ENCODE results near the gene STX12. TPM values are rescaled to one million over a fixed set of nuclear protein-coding genes. Genes with fewer than 3 reads are reported as not detected.
A peak's percentile ranks its signal among the peaks of the same experiment; 100 is the strongest.
"Not testable (repeated sequence)": the region's sequence is repeated elsewhere in the genome, so short reads cannot be mapped to it uniquely, and the experiment has no call there.

The STX12 gene
- 45.6 TPM for total RNA-seq

DNA sequence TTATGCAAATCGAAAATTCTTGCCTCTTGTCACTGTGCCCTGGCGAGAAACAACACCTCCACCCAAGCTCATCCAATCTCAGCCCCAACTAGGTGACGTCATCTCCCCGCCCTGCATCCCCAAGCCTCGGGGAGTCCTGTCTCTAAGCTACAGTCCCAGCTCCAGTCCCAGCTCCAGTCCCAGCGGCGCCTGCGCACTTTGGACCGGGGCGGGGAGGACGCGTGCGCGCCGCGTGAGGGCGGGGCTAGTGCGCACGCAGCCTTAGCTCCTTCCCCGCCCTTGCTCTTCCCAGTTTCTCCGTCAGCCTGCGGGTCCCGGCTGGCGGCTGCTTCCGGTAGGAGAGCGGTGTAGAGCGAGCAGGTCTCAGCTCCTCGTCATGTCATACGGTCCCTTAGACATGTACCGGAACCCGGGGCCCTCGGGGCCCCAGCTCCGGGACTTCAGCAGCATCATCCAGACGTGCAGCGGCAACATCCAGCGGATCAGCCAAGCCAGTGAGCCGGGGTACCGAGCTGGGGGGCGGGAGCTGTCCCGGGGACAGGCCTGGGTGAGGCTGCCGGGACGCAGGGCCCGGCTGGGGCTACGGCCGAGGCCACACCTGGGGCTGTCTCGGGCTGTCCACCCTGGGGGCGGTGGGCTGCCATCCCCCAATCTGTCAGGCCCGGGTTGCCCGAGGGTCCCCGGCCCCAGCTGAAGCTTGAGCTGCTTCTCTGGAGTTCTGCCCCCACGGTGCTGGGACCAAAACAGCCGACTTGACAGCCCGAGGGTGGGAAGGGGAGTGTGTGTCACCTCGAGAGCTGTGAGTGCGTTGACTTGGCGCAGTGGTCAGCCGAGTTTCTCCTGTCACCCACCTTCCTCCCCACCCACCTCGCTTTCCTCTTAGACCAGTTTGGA, at the start of gene STX12:
Gene STX12, plus strand, starts transcription at position 288 of the 894 bp plus-strand sequence. Its CDS starts 89 bp downstream, at position 377.
- peak; percentile 99 for ATAC-seq

DNA sequence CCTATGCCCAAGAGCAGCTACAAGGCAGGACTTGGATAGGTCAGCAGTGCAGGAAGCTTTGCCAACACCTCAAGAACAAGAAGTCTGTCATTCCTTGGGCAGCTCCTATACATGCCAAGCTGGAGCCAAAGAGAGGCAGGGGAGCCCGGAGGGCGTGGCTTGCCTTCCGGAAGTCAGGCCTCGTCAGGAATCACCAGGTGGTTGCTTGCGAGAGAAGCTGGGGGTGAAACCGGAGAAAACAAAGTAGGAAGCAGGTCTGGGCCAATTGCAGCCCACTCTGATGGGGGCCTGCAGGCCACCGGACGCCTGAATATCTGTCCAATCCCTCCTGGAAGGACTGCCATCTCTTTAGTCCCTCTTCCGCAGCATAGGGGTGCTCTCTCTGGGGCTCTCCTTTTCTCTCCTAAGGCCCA, 48.1 kb upstream of the STX12 start:
- no peak for ATAC-seq

- ATAC-seq: peak; percentile 98
These were observed 47.4 kb upstream of the STX12 start, which contains the start of gene FAM76A for GRCh38 chr1:27725374-27726172. Gene FAM76A, plus strand, starts transcription at chr1:27725961. Its CDS starts 120 bp downstream, at chr1:27726081.

- no peak for ATAC-seq
These were observed 46.6 kb upstream of the STX12 start for GRCh38 chr1:27726173-27727044.

DNA sequence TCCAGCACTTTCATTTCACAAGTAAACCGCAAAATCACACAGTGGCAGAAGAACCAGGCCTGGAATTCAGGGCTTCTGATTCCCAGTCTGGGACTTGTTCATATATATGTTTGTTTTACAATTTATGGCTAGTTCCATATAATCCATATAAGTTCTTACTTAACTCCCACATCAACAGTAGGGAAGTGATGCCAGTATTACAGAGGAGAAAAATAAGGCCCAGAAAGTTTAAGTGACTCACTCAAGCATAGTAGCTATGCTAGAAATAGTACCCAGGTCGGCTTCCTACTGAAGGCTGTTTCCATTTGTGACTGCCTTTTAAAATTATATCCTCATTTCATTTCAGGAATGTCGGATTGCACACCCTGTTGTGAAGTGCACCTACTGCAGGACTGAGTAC, 45.9 kb upstream of the STX12 start:
- ATAC-seq: no peak

DNA sequence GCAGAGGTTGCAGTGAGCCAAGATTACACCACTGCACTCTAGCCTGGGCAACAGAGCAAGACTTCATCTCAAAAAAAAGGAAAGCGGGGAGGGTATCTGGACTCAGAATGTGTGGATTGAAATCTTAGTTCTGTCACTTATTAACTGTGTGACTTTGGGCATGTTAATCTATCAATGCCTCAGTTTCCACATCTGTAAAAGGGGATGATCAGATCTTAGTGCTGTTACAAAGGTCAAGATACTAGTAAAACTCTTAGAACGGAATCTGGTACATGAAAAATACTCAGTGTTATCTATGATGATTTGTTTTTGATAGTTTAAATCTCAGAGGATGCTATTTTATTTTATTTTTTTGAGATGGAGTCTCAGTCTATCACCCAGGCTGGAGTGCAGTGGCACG, 36.8 kb upstream of the STX12 start:
- no peak for ATAC-seq

- ATAC-seq: no peak
These were observed 31.9 kb upstream of the STX12 start for GRCh38 chr1:27741121-27741520.

DNA sequence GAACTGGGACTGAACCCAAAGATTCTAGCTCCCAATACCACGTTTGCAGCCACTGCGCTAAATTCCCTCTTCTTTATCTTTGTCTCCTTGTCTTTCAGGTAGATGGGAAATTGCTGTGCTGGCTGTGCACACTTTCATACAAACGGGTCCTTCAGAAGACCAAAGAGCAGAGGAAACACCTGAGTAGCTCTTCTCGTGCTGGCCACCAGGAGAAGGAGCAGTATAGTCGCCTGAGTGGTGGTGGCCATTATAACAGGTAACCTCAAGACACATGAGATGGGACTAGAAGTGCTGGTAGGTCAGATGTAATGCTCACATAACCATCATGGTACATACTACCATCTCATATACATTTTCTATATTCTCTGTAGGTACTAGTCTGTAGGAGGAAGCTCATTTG, 28.5 kb upstream of the STX12 start:
- no peak for ATAC-seq

DNA sequence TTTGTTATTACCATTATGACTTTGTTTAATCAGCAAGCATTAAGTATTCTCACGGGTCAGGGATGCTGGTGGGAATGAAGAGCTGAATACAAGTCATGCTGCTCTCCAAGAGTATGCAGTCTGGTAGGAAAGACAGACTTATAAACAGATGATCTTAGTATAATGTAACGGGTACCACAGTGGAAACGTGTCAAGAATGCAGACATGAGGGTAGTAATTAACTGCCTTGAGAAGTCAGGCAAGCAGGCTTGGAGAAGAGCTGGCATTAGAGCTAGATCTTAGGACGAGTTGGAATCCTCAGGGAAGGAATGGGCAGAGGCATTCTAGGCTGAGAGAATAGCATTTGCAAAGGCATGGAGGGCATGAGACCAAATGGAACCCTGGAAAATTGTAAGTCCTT, 27.6 kb upstream of the STX12 start:
- ATAC-seq: no peak

GRCh38 chr1:27752360-27752759, 20.7 kb upstream of the STX12 start:
- ATAC-seq: no peak

- no peak for ATAC-seq
These were observed 17.7 kb upstream of the STX12 start for GRCh38 chr1:27755286-27755685.

DNA sequence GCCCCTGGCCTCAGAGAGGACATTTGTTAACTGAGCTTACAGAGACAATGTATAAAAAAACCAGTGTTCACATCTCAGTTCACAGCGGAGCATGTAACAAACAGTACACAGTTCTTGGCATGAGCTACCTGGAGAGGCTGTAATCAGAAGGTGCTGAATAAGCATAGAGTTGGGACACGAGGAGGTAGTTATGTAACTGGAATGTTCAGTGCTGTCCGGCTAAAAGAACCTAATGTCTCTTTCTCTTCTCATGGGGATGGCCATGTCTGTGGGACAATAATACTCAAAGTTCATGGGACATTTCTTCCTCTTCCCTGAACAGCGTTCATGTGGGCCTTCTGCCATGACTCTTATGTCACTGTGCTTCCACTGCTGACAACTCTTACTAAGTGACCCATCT, 17.2 kb upstream of the STX12 start:
- ATAC-seq: no peak

- ATAC-seq: no peak
These were observed 13.8 kb upstream of the STX12 start for GRCh38 chr1:27759236-27759635.

- no peak for ATAC-seq
These were observed 12.6 kb upstream of the STX12 start for GRCh38 chr1:27760426-27760825.

DNA sequence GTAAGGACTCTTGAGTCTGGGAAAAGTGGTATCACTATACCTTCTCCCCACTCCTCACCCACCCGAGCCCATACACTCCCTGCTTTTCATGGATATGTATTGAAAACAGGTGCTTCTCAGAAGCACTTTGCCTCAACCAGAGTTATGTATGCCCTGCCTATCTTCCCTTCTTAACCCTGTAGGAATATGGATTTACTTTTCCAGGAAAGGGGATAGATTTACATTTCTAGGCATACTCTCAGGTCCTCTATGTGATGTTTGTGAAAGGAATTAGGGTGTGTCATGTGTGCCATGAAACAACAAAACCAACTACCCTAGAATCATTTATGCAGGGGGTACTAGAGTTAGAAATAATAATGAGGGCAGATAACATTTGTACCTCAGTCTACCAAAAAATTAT, 11.0 kb upstream of the STX12 start:
- ATAC-seq: no peak

- no peak for ATAC-seq
These were observed 9.7 kb upstream of the STX12 start for GRCh38 chr1:27763358-27763757.

- ATAC-seq: no peak
These were observed 2.7 kb upstream of the STX12 start for GRCh38 chr1:27770293-27770830.

DNA sequence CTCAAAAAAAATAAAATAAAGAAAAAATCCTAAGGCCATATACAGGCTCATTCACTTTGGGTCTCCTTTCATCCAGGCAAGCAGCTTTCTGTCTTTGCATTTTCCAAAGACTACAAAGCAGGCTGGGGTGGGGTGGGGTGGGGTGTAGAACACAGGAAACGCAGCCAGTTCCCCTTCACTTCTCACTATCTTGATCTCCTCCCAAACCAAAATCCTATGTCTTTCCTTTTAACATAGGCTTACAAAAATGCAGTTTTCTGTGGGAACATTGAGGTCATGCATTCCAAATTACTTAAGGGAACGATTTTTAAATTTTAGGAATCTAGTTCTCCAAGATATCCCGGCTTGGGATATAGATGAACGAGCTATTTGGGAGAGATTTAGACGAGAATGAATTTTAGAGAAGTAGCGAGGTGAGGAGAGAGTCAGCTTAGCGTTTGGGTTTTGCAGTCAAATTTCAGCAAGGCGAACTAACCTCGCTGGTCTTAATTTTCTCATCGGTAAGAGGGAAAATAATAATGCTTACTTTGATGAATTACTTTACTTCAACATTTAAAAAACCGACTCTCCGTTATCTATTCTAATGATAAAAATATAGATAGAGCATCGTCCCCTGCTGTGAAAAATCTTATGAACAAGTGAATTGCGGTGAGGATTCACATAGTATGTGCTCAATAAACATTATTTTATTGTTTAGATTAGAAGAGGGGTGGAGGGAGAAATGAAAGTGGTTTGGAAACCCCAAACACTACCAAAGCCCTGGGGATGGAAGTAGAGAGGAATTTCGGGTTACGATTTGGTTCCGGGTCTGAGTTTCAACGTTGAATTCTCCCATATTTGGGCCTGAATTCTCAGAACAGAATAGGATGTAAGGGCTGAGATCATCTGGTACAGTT, 735 bp upstream of the STX12 start:
- ATAC-seq: no peak

GRCh38 chr1:27773826-27774445, 917 bp downstream of the STX12 start:
- peak; percentile 3 for ATAC-seq

DNA sequence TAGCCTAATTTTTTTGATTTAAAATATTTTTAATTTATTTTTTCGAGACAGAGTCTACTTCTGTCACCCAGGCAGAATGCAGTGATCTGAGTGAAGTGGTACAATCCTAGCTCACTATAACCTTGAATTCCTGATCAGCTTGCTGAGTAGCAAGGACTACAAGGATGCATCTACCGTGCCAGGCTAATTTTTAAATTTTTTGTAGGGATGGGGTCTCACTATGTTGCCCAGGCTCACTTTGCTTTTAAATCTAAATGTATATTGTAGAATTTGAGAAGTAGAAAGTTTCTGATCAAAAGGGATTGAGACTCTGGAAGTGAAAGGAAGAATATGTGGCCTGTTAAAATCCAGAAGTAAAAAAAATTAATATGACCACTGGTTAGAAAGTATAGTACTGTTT, 1.6 kb downstream of the STX12 start:
- no peak for ATAC-seq

DNA sequence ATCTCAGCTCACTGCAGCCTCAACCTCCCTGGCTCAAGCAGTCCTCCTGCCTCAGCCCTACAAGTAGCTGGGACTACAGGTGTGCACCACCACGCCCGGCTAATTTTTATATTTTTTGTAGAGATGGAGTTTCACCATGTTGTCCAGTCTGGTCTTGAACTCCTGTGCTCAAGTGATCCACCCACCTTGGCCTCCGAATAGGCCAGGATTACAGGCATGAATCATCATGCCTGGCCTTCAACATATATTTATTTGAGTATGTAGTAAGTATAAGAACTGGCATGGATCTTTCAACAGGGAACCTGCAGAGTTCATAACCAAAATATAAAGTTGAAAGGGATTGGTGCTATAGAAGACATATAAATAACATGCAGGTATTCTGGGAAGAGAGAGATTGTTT, 2.3 kb downstream of the STX12 start:
- ATAC-seq: not testable (repeated sequence)

Data from esophagus mucosa (tissue), 1 donor.